Prostate gland (tissue), 2 donors: ENCODE measurements around the gene TECTA.

Experiments
- POLR2A ChIP-seq: fragments of 450-650 bp; IDR thresholded peaks from one replicate; pipeline ENCODE4 v1.6.1; 2016; ENCODE audit warnings: antibody characterized with exemption, mild to moderate bottlenecking
- POLR2AphosphoS5 ChIP-seq: sonication (generic); formaldehyde crosslinking; IDR thresholded peaks from one replicate; pipeline ENCODE4 v1.6.1; 2017; ENCODE audit warnings: antibody characterized with exemption
- TF ChIP-seq, protein P1 (sequence below), 4 experiments: fragments of 200-600 bp in 2 of 4; fragments of 450-650 bp in 2 of 4; sonication (generic) in 2 of 4; IDR thresholded peaks; 1 replicate in 3 of 4; 2 replicates in 1 of 4; pipeline ENCODE4 v1.5.1; 2016 to 2019; ENCODE audit warnings: antibody characterized with exemption in 4 of 4, mild to moderate bottlenecking in 2 of 4, moderate library complexity in 2 of 4

DNA sequence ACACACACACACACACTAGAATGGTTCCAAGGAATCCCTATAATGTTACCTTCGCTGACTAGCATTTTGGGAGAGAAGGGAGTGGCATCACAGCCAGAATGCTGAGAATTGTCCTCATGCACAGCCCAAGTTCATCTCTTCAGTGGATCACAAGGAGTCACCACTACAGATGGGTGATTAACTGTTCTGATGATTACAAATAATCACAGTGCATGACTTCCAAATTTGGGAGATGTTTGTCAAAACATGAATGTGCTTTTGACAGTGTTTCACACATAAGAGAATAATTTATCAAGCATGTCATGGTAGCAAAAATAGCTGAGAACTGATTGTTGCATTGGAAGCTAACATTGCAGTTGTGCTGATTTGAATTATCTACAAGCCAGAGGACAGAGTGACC lies 110.6 kb downstream of the TECTA start:
- TF ChIP-seq, protein P1, sequence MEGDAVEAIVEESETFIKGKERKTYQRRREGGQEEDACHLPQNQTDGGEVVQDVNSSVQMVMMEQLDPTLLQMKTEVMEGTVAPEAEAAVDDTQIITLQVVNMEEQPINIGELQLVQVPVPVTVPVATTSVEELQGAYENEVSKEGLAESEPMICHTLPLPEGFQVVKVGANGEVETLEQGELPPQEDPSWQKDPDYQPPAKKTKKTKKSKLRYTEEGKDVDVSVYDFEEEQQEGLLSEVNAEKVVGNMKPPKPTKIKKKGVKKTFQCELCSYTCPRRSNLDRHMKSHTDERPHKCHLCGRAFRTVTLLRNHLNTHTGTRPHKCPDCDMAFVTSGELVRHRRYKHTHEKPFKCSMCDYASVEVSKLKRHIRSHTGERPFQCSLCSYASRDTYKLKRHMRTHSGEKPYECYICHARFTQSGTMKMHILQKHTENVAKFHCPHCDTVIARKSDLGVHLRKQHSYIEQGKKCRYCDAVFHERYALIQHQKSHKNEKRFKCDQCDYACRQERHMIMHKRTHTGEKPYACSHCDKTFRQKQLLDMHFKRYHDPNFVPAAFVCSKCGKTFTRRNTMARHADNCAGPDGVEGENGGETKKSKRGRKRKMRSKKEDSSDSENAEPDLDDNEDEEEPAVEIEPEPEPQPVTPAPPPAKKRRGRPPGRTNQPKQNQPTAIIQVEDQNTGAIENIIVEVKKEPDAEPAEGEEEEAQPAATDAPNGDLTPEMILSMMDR (IDR thresholded peaks at IDR 0.05): no peak
- TF ChIP-seq POLR2A (no peak), POLR2AphosphoS5 (no peak)
